NB4 (cell line): ENCODE results near the gene KLK8.

Experiments used
- DNase-seq: peaks from one replicate; pipeline ENCODE4 v3.0.0; 2010; ENCODE audit warnings: low read depth
- H3K4me3 ChIP-seq: one replicate; pipeline ENCODE4 v1.5.1; 2011; ENCODE audit warnings: mild to moderate bottlenecking, low read depth, low read length, moderate library complexity
- MYC ChIP-seq: IDR thresholded peaks from 2 replicates; pipeline ENCODE4 v1.6.1; 2011; ENCODE audit warnings: low read depth, low read length
- POLR2A ChIP-seq: IDR thresholded peaks from 2 replicates; pipeline ENCODE4 v1.6.1; 2011; ENCODE audit warnings: mild to moderate bottlenecking; ENCODE audit not compliant: insufficient read length; ENCODE audit errors: extremely low read depth
- TF ChIP-seq, protein P1 (sequence below): IDR thresholded peaks from one replicate; pipeline ENCODE4 v1.5.1; 2012; ENCODE audit warnings: low read depth, low read length
- TF ChIP-seq, protein P2 (sequence below): IDR thresholded peaks from 2 replicates; pipeline ENCODE4 v1.6.1; 2011; ENCODE audit warnings: low read depth, low read length

Gene KLK8

DNA sequence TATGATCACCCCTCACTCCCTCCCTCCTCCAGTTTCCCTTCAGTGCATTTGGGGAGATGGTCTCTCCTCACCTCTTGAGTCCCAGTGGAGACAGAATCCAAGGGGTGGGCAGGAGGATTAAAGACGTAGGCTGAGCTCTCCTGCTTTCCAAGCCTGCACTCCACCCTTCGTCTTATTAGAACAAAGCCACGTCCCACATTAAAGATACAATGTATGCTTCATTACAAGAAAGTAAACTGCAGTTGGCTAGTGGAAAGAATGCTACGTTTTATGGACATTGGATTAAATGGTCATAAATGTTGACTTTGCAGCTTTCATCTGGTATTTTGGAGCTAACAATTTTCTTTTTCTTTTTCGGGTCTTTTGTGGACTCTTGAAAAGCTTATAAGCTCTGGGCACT is 26.5 kb upstream of the KLK8 start:
- TF ChIP-seq, protein P1, sequence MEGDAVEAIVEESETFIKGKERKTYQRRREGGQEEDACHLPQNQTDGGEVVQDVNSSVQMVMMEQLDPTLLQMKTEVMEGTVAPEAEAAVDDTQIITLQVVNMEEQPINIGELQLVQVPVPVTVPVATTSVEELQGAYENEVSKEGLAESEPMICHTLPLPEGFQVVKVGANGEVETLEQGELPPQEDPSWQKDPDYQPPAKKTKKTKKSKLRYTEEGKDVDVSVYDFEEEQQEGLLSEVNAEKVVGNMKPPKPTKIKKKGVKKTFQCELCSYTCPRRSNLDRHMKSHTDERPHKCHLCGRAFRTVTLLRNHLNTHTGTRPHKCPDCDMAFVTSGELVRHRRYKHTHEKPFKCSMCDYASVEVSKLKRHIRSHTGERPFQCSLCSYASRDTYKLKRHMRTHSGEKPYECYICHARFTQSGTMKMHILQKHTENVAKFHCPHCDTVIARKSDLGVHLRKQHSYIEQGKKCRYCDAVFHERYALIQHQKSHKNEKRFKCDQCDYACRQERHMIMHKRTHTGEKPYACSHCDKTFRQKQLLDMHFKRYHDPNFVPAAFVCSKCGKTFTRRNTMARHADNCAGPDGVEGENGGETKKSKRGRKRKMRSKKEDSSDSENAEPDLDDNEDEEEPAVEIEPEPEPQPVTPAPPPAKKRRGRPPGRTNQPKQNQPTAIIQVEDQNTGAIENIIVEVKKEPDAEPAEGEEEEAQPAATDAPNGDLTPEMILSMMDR = no peak
- TF ChIP-seq MYC = no peak
- TF ChIP-seq, protein P2, sequence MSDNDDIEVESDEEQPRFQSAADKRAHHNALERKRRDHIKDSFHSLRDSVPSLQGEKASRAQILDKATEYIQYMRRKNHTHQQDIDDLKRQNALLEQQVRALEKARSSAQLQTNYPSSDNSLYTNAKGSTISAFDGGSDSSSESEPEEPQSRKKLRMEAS = no peak
- no peak overlapping the region for H3K4me3 ChIP-seq
- no peak for DNase-seq

DNA sequence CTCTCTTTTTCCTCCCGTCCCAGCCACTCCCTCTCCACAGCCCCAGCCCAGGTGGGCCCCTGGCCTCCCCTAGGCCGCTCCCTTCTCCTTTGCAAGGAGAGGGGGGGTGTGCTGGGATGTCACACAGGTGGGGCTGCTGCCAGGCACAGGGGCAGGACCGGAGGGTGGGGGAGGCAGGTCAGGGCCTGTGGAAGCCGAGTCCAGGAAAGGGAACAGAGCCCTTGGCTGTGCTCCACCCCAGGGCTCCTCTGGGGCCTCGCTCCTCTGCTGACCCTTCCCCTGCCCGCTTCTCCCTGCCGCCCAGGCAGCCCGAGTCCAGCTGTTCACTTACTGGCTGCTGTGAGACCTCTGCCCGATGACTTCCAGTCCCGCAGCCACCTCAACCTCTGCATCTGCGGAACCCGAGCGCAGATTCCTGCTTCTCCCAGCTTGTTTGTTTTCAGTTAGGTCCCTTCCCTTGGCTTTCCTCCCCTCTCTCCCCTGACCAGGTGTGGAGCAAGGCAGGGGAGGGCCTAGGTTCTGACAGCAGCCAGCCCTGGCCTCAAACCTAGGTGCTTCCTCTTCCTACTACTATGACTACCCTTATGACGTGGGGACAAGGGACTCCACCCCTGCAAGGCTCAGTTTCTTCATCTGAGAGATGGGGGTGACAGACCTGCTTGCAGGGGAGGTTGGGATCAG is 25.9 kb upstream of the KLK8 start:
- H3K4me3 ChIP-seq = no peak overlapping the region
- TF ChIP-seq, protein P2 = no peak
- TF ChIP-seq, protein P1 = no peak
- DNase-seq = no peak

DNA sequence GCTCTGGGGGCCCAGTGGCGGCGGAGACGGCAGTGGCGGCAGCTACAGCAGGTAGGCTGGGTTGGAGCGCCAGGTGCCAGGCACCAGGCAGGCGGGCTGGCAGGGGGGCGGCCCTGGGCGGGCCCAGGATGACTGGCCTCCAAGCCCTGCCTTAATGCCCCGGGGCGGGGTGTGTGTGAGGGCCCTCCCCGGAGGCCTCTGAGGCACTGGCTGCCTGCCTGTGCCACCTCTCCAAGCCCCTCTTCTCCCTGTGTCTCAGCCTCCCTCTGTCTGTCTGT is 25.1 kb upstream of the KLK8 start, which contains the start of gene KLK11:
TSS of gene KLK11 (minus strand) at position 63 of the 278 bp plus-strand sequence. CDS start 985 bp downstream, outside the sequence.
- no peak for TF ChIP-seq MYC
- TF ChIP-seq, protein P2 = no peak
- no peak for TF ChIP-seq POLR2A
- TF ChIP-seq, protein P1 = no peak
- DNase-seq = no peak
- no peak within 1 kb of the TSS for H3K4me3 ChIP-seq

DNA sequence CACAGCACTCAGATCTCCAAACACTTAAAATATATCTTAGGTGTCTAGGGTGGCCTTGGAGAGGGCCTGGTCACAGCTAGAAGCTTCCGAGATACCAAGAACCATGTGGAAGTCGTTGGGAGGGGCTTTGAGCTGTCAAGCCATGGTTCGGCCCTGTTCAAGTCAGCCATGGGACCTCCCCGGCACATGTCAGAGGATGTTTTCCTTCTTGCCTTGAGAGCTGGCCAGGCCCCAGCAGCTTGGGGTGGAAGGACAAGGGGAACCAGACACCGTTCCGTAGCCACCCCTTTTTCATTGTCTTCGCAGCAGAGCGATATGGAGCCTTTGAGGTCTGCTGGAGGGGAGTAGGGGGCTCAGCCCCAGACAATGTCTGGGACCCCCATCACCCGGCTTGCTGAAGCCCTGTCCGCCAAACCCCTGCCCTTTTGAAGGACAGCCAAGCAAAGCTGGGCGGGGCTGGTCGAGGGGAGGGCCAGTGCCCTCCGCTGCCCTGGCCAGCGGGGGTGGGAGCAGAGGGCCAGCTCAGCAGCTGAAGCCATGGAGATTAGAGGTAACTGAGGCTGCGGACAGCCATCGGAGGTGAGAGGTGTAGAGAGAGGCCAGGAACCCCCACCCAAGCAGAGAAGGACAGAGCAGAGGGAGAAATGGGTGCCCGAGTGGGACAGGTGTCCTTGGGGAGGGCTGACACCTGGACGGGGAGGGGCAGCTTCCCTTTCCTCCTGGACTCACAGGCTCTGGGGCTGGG is 24.6 kb upstream of the KLK8 start:
- DNase-seq = no peak
- H3K4me3 ChIP-seq = no peak overlapping the region
- TF ChIP-seq MYC (no peak), POLR2A (no peak)
- TF ChIP-seq, protein P1 = no peak
- TF ChIP-seq, protein P2 = no peak

DNA sequence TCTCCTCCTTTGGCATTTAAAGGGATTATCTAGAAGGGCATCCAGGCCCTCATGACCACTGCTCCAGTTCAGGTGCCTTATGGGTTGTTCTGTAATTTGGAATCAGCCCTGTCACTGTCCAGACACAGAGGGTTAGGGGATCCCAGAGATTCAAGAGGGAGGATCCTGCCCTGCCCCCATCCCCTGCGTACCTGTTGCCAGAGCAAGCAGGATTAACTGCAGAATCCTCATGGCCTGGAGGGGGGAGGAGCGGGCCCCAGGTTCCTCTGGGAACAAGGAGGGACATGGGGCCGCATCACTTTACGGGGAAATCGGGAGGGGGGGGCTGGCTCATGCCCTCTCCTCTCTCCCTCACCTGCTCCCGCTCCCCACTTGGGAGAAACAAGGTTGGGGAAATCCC is 24.0 kb upstream of the KLK8 start:
- DNase-seq = no peak
- no peak overlapping the region for H3K4me3 ChIP-seq
- TF ChIP-seq, protein P1 = no peak

DNA sequence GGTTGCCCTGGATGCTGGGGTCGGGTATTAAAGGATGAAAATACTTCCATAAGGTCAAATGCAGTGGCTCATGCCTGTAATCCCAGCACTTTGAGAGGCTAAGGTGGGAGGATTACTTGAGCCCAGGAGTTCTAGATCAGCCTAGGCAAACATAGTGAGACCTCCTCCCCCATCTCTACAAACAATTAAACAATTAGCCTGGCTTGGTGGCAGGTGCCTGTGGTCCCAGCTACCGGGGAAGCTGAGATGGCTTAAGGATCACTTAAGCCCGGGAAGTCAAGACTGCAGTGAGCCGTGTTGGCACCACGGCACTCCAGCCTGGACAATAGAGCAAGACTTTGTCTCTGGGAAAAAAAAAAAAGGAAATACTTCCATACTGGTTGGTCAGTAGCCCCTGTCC is 23.5 kb upstream of the KLK8 start:
- DNase-seq = no peak
- TF ChIP-seq MYC = no peak
- TF ChIP-seq POLR2A = no peak
- TF ChIP-seq, protein P2 = no peak
- TF ChIP-seq, protein P1 = no peak
- H3K4me3 ChIP-seq = no peak overlapping the region
